ENCODE data around the gene PPM1H. TPM values are rescaled to one million over a fixed set of nuclear protein-coding genes. Genes with fewer than 3 reads are reported as not detected.

PPM1H gene
- total and polyA plus RNA-seq, 8 donors = 0.29 to 12.5 (median 3.7) TPM

- Histone ChIP-seq H3K4me1 (peaks cover 0 to 9% (median 4%) of the 10 kb centered on the region in 4 donors), H3K36me3 (peaks cover 0 to 14% (median 9%) of the 10 kb centered on the region in 4 donors), H3K9me3 (no peaks in the 10 kb centered on the region), H3K27me3 (no peaks in the 10 kb centered on the region), H3K4me3 (no peak overlapping the region), H3K27ac (no peak overlapping the region)
- intact Hi-C loops (cut with DNase I; ENCODE audit: low total_unique reads) = loop anchor here (10.0 kb wide), 1 partner anchor 367 kb away; no protein-coding TSS in a partner anchor
- DNase-seq = no peak
- WGBS, 5 donors = 88 to 94% (median 94%) methylated on average over 26 to 28 of the region's 28 CpGs
- TF ChIP-seq CTCF (IDR thresholded peaks at IDR 0.05) = no peak
- no peak for TF ChIP-seq POLR2A (IDR thresholded peaks at IDR 0.05)
- no peak for TF ChIP-seq EP300 (IDR thresholded peaks at IDR 0.05)
- TF ChIP-seq POLR2AphosphoS5 (IDR thresholded peaks at IDR 0.05) = no peak
Observed at GRCh38 chr12:62801796-62802195, 133.2 kb downstream of the PPM1H start.

GRCh38 chr12:62800707-62801400 lies 134.1 kb downstream of the PPM1H start:
- no peak overlapping the region for H3K27ac ChIP-seq
- 81 to 88% (median 86%) methylated on average over 13 of the region's 13 CpGs for WGBS, 5 donors
- no peaks in the 10 kb centered on the region for H3K9me3 ChIP-seq
- intact Hi-C loops (cut with DNase I; ENCODE audit: low total_unique reads) = loop anchor here (10.0 kb wide), 1 partner anchor 366 kb away; no protein-coding TSS in a partner anchor
- peaks cover 0 to 14% (median 9%) of the 10 kb centered on the region in 4 donors for H3K36me3 ChIP-seq
- H3K27me3 ChIP-seq = no peaks in the 10 kb centered on the region
- no peak overlapping the region for H3K4me3 ChIP-seq
- no peak for DNase-seq
- H3K4me1 ChIP-seq = peaks cover 0 to 9% (median 4%) of the 10 kb centered on the region in 4 donors
- TF ChIP-seq EP300 (IDR thresholded peaks at IDR 0.05) (no peak), POLR2AphosphoS5 (IDR thresholded peaks at IDR 0.05) (no peak), POLR2A (IDR thresholded peaks at IDR 0.05) (no peak), CTCF (IDR thresholded peaks at IDR 0.05) (no peak)

GRCh38 chr12:62799766-62800406 lies 135.1 kb downstream of the PPM1H start:
- H3K36me3 ChIP-seq = peaks cover 0 to 14% (median 9%) of the 10 kb centered on the region in 4 donors
- H3K27ac ChIP-seq = peak overlapping the region in 1 of 5 donors; percentile 12
- DNase-seq = no peak
- TF ChIP-seq EP300 (IDR thresholded peaks at IDR 0.05) (no peak), CTCF (IDR thresholded peaks at IDR 0.05) (no peak), POLR2A (IDR thresholded peaks at IDR 0.05) (no peak), POLR2AphosphoS5 (IDR thresholded peaks at IDR 0.05) (no peak)
- no peaks in the 10 kb centered on the region for H3K27me3 ChIP-seq
- intact Hi-C loops (cut with DNase I; ENCODE audit: low total_unique reads) = loop anchor here (5.0 to 10.0 kb wide), 2 partner anchors 218 to 365 kb away; no protein-coding TSS in a partner anchor
- no peak overlapping the region for H3K4me3 ChIP-seq
- H3K4me1 ChIP-seq = peaks cover 0 to 9% (median 4%) of the 10 kb centered on the region in 4 donors
- no peaks in the 10 kb centered on the region for H3K9me3 ChIP-seq
- WGBS, 5 donors = 35 to 55% (median 49%) methylated on average over 9 of the region's 9 CpGs

GRCh38 chr12:62799126-62799736 lies 135.7 kb downstream of the PPM1H start:
- DNase-seq = peak; percentile 51 to 91
- TF ChIP-seq EP300 (IDR thresholded peaks at IDR 0.05) = no peak
- TF ChIP-seq CTCF (IDR thresholded peaks at IDR 0.05) = peak in 6 of 7 experiments; percentile 11 to 96 (median 87)
- peaks cover 0 to 12% (median 5%) of the 10 kb centered on the region in 4 donors for H3K4me1 ChIP-seq
- no peaks in the 10 kb centered on the region for H3K9me3 ChIP-seq
- no peak overlapping the region for H3K27ac ChIP-seq
- WGBS, 5 donors = 28 to 38% (median 33%) methylated on average over 2 of the region's 2 CpGs
- peaks cover 0 to 14% (median 9%) of the 10 kb centered on the region in 4 donors for H3K36me3 ChIP-seq
- intact Hi-C loops (cut with DNase I; ENCODE audit: low total_unique reads) = loop anchor here (5.0 kb wide), 1 partner anchor 217 kb away; no protein-coding TSS in a partner anchor
- H3K27me3 ChIP-seq = no peaks in the 10 kb centered on the region
- no peak overlapping the region for H3K4me3 ChIP-seq

All from stomach (tissue), 9 donors.